Caco-2 (cell line): ENCODE measurements around the gene CCDC91. TPM values are rescaled to one million over a fixed set of nuclear protein-coding genes. Genes with fewer than 3 reads are reported as not detected.

ENCODE experiments used
- BruUV-seq: library from RNA; stranded (reverse); fragments of 400-500 nt; replicated peaks from 2 replicates; lab custom pipeline; 2021; lab: Mats Ljungman, UMichigan
- CTCF ChIA-PET: fragments of 300-600 bp; sonication (Branson Sonifier 250); formaldehyde crosslinking; loops from one replicate; lab custom pipeline; 2022; ENCODE audit warnings: antibody characterized with exemption; lab: Charles Lee
- POLR2A ChIA-PET: fragments of 300-600 bp; sonication (Branson Sonifier 250); formaldehyde crosslinking; loops from one replicate; lab custom pipeline; 2022; ENCODE audit warnings: antibody characterized with exemption; lab: Charles Lee
- DNase-seq, 2 experiments: peaks; one replicate each; pipeline versions ENCODE4 v3.0.0 to v3.0.0-alpha.2; 2020 to 2022
- H3K27me3 ChIP-seq: replicated peaks from 2 replicates; pipeline ENCODE4 v1.6.0; 2011; ENCODE audit warnings: low read length; ENCODE audit not compliant: control insufficient read depth, insufficient read depth
- H3K36me3 ChIP-seq: 2 replicates; pipeline ENCODE4 v1.5.1; 2011; ENCODE audit warnings: low read length; ENCODE audit not compliant: control insufficient read depth, insufficient read depth
- H3K4me1 ChIP-seq: fragments of 250-450 bp; sonication (Bioruptor Pico); 2 replicates; pipeline ENCODE4 v1.5.1; 2020; ENCODE audit warnings: mild to moderate bottlenecking
- H3K4me3 ChIP-seq: 2 replicates; pipeline ENCODE4 v1.5.1; 2011; ENCODE audit warnings: low read depth, mild to moderate bottlenecking, control low read depth, low read length
- H3K9me3 ChIP-seq: fragments of 250-450 bp; sonication (Bioruptor Pico); 2 replicates; pipeline ENCODE4 v1.5.1; 2020; ENCODE audit warnings: mild to moderate bottlenecking, moderate library complexity
- H3K27ac Mint-ChIP-seq: one replicate; pipeline ENCODE4 v1.8.0; 2022; ENCODE audit warnings: mixed read lengths; ENCODE audit not compliant: unreplicated experiment
- H3K27me3 Mint-ChIP-seq: one replicate; pipeline ENCODE4 v1.8.0; 2022; ENCODE audit warnings: mixed read lengths; ENCODE audit not compliant: insufficient read depth, unreplicated experiment
- H3K36me3 Mint-ChIP-seq: one replicate; pipeline ENCODE4 v1.8.0; 2022; ENCODE audit warnings: mild to moderate bottlenecking, mixed read lengths; ENCODE audit not compliant: insufficient read depth, unreplicated experiment
- H3K4me1 Mint-ChIP-seq: one replicate; pipeline ENCODE4 v1.8.0; 2022; ENCODE audit warnings: low read depth, mixed read lengths; ENCODE audit not compliant: unreplicated experiment
- H3K4me3 Mint-ChIP-seq: one replicate; pipeline ENCODE4 v1.8.0; 2022; ENCODE audit warnings: mild to moderate bottlenecking, moderate library complexity, mixed read lengths; ENCODE audit not compliant: unreplicated experiment
- H3K9me3 Mint-ChIP-seq: one replicate; pipeline ENCODE4 v1.8.0; 2022; ENCODE audit warnings: mixed read lengths; ENCODE audit not compliant: unreplicated experiment
- intact Hi-C: fragments of 100-400 bp; cut with micrococcal nuclease; formaldehyde crosslinking; loops from one replicate; pipeline ENCODE4 v1.10.0; 2022; ENCODE audit not compliant: unreplicated experiment
- total RNA-seq: library from RNA; stranded (reverse); gene quantifications from 2 replicates; pipeline ENCODE4 v1.2.3, GENCODE V29; 2022
- TF ChIP-seq, protein P1 (sequence below), 2 experiments: fragments of 200-600 bp in 1 of 2; IDR thresholded peaks; 1 replicate in 1 of 2; 2 replicates in 1 of 2; pipeline versions ENCODE4 v1.5.1 to v1.8.0; 2011 to 2022; ENCODE audit warnings: antibody characterized with exemption in 1 of 2, control low read depth in 1 of 2, inconsistent platforms in 1 of 2, low read depth in 1 of 2, low read length in 1 of 2, mild to moderate bottlenecking in 1 of 2, moderate library complexity in 1 of 2; ENCODE audit not compliant: insufficient read depth in 1 of 2, severe bottlenecking in 1 of 2, unreplicated experiment in 1 of 2

CCDC91 gene
- total RNA-seq, 1 experiment from 2014 or later, result 21.6 TPM

- intact Hi-C loops, result no loop called here
- Mint-ChIP-seq H3K4me3 (no peak overlapping the region), H3K36me3 (no peaks in the 10 kb centered on the region), H3K27me3 (no peaks in the 10 kb centered on the region), H3K9me3 (no peaks in the 10 kb centered on the region), H3K27ac (no peak overlapping the region), H3K4me1 (no peaks in the 10 kb centered on the region)
- Histone ChIP-seq H3K4me1 (no peaks in the 10 kb centered on the region), H3K9me3 (peaks cover 4% of the 10 kb centered on the region; the same call in 1 of the 2 replicates), H3K27me3 (no peaks in the 10 kb centered on the region), H3K36me3 (no peaks in the 10 kb centered on the region), H3K4me3 (no peak overlapping the region)
- CTCF ChIA-PET, result no interaction called here
- POLR2A ChIA-PET, result no interaction called here
- TF ChIP-seq, protein P1, sequence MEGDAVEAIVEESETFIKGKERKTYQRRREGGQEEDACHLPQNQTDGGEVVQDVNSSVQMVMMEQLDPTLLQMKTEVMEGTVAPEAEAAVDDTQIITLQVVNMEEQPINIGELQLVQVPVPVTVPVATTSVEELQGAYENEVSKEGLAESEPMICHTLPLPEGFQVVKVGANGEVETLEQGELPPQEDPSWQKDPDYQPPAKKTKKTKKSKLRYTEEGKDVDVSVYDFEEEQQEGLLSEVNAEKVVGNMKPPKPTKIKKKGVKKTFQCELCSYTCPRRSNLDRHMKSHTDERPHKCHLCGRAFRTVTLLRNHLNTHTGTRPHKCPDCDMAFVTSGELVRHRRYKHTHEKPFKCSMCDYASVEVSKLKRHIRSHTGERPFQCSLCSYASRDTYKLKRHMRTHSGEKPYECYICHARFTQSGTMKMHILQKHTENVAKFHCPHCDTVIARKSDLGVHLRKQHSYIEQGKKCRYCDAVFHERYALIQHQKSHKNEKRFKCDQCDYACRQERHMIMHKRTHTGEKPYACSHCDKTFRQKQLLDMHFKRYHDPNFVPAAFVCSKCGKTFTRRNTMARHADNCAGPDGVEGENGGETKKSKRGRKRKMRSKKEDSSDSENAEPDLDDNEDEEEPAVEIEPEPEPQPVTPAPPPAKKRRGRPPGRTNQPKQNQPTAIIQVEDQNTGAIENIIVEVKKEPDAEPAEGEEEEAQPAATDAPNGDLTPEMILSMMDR (IDR thresholded peaks at IDR 0.05; ENCODE audit: insufficient read depth in 1 of 2, low read depth in 1 of 2, low read length in 1 of 2, severe bottlenecking in 1 of 2, unreplicated experiment in 1 of 2), result no peak
- no peak for DNase-seq
- BruUV-seq, result no TSS peak
These were observed 52.4 kb downstream of the CCDC91 start for GRCh38 chr12:28242496-28243309.

DNA sequence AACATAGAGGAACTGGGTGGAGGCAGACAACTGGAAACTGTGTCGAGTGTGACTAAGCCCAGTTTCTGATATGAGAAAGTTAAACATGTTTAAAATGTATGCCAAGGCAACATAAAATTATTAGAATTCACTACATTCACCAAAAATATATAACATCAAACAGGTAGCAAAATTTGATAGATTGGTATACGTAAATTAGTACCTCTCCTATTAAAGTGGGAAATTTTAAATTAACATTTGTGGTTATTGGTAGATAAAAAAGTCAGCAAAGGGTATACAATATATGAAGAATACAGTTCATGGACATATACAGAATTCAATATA is 53.0 kb downstream of the CCDC91 start:
- Histone ChIP-seq H3K27me3 (no peaks in the 10 kb centered on the region), H3K9me3 (peaks cover 4% of the 10 kb centered on the region; the same call in 1 of the 2 replicates), H3K4me1 (no peaks in the 10 kb centered on the region), H3K4me3 (no peak overlapping the region), H3K36me3 (no peaks in the 10 kb centered on the region)
- ChIA-PET POLR2A (no interaction called here), CTCF (no interaction called here)
- no TSS peak for BruUV-seq
- TF ChIP-seq, protein P1 (IDR thresholded peaks at IDR 0.05; ENCODE audit: insufficient read depth in 1 of 2, low read depth in 1 of 2, low read length in 1 of 2, severe bottlenecking in 1 of 2, unreplicated experiment in 1 of 2), result no peak
- Mint-ChIP-seq H3K27me3 (no peaks in the 10 kb centered on the region), H3K9me3 (no peaks in the 10 kb centered on the region), H3K36me3 (no peaks in the 10 kb centered on the region), H3K27ac (no peak overlapping the region), H3K4me3 (no peak overlapping the region), H3K4me1 (no peaks in the 10 kb centered on the region)
- intact Hi-C loops, result no loop called here
- DNase-seq, result no peak

- no peak for DNase-seq
- CTCF ChIA-PET, result no interaction called here
- Mint-ChIP-seq H3K9me3 (no peaks in the 10 kb centered on the region), H3K36me3 (no peaks in the 10 kb centered on the region), H3K27ac (no peak overlapping the region), H3K27me3 (no peaks in the 10 kb centered on the region), H3K4me1 (no peaks in the 10 kb centered on the region), H3K4me3 (no peak overlapping the region)
- intact Hi-C loops, result no loop called here
- H3K27me3 ChIP-seq, result no peaks in the 10 kb centered on the region
- no TSS peak for BruUV-seq
- no peaks in the 10 kb centered on the region for H3K9me3 ChIP-seq
- no peak overlapping the region for H3K4me3 ChIP-seq
- no peaks in the 10 kb centered on the region for H3K4me1 ChIP-seq
- no peaks in the 10 kb centered on the region for H3K36me3 ChIP-seq
- POLR2A ChIA-PET, result no interaction called here
- TF ChIP-seq, protein P1 (IDR thresholded peaks at IDR 0.05; ENCODE audit: insufficient read depth in 1 of 2, low read depth in 1 of 2, low read length in 1 of 2, severe bottlenecking in 1 of 2, unreplicated experiment in 1 of 2), result no peak
These were observed 57.5 kb downstream of the CCDC91 start for GRCh38 chr12:28247806-28248205.
